CD4-positive, alpha-beta T cell treated with Interleukin-12 subunit alpha and Interleukin-12 subunit beta, for 1 hour (primary cell): ENCODE results near the gene CNOT6.

Experiments
- DNase-seq: peaks from one replicate; pipeline ENCODE4 v3.0.0-alpha.2; 2020

CNOT6 gene

DNA sequence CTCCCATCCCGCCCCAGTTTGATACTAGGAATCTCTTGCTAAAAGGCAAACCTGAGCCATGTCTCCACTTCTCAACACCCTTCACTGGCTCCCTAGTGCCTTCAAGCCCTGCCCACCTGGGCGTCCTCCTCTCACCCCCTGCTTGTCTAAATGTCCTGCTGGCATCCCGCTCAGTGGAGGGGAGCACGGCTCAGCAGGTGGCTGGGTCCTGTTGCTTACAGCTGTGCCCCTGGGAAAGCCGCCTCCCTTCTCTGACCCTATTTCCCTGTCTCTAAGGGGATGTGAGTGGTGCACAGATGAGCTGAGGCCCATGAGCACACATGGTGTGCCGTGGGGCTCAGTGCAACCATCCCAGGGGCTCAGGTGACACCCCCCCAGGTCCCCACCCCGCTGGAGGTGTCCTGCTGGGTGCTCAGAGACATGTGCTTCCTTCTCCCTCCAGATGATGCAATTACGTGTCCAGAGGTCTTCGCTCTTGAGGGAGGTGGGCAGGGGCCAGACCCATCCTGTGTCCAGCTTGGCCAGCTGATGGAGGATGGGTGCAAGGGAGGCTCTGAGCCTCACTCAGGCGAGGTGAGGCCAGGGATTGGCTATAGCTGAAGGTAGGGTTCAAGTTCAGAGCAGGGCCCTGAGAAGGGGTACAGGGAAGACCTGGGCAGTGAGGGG, 131.1 kb downstream of the CNOT6 start:
- no peak for DNase-seq

- no peak for DNase-seq
Observed at GRCh38 chr5:180625791-180626660, 131.8 kb downstream of the CNOT6 start.

GRCh38 chr5:180626661-180627385, 132.6 kb downstream of the CNOT6 start:
- DNase-seq, result no peak

GRCh38 chr5:180627386-180628120, 133.4 kb downstream of the CNOT6 start:
- DNase-seq, result no peak
